Naive B cell (primary cell): Measurements from ENCODE around the gene PCDH12. TPM values are rescaled to one million over a fixed set of nuclear protein-coding genes. Genes with fewer than 3 reads are reported as not detected.

Experiments
- ATAC-seq, 2 donors: fragments of 150-1000 bp; cut with Tn5 transposase; 2 replicates each; pipeline ENCODE4 v1.10.0; 2021; ENCODE audit warnings: low read depth in 2 of 2, mild to moderate bottlenecking in 2 of 2, moderate library complexity in 2 of 2
- DNase-seq: peaks from one replicate; pipeline ENCODE4 v3.0.0; 2022
- H3K27ac Mint-ChIP-seq, 6 donors: one replicate each; pipeline ENCODE4 v1.8.0; 2020 to 2022; ENCODE audit warnings: mild to moderate bottlenecking in 6 of 6, mixed read lengths in 6 of 6, moderate library complexity in 5 of 6, inconsistent platforms in 2 of 6
- H3K27me3 Mint-ChIP-seq, 3 donors: one replicate each; pipeline ENCODE4 v1.8.0; 2021 to 2022; ENCODE audit warnings: mixed read lengths in 3 of 3, mild to moderate bottlenecking in 1 of 3
- H3K36me3 Mint-ChIP-seq, 2 donors: one replicate each; pipeline ENCODE4 v1.8.0; 2020 to 2022; ENCODE audit warnings: mixed read lengths in 2 of 2, inconsistent platforms in 1 of 2, mild to moderate bottlenecking in 1 of 2
- H3K4me1 Mint-ChIP-seq, 3 donors: one replicate each; pipeline ENCODE4 v1.8.0; 2020 to 2022; ENCODE audit warnings: mixed read lengths in 3 of 3, inconsistent platforms in 1 of 3, mild to moderate bottlenecking in 1 of 3, moderate library complexity in 1 of 3
- H3K4me3 Mint-ChIP-seq, 8 donors: one replicate each; pipeline ENCODE4 v1.8.0; 2020 to 2022; ENCODE audit warnings: mild to moderate bottlenecking in 8 of 8, mixed read lengths in 8 of 8, moderate library complexity in 8 of 8, inconsistent platforms in 2 of 8
- H3K9me3 Mint-ChIP-seq, 7 donors: one replicate each; pipeline ENCODE4 v1.8.0; 2020 to 2022; ENCODE audit warnings: mixed read lengths in 7 of 7, mild to moderate bottlenecking in 5 of 7, inconsistent platforms in 2 of 7, moderate library complexity in 1 of 7
- polyA plus RNA-seq, 6 donors: library from polyadenylated mRNA; unstranded; fragments of 300-500 nt; fragmentation: Illumina TruSeq; gene quantifications; one replicate each; pipeline ENCODE4 v1.2.3, GENCODE V29; 2021; ENCODE audit warnings: low read depth in 6 of 6

Gene PCDH12
- polyA plus RNA-seq, 6 donors from 2014 or later, result 0.09 to 0.29 (median 0.20) TPM; not detected in 1

GRCh38 chr5:141982626-141983025 lies 24.6 kb upstream of the PCDH12 start:
- no peaks in the 10 kb centered on the region for H3K9me3 Mint-ChIP-seq
- no peak for ATAC-seq
- H3K27ac Mint-ChIP-seq, result no peak overlapping the region
- no peak overlapping the region for H3K4me3 Mint-ChIP-seq
- H3K4me1 Mint-ChIP-seq, result no peaks in the 10 kb centered on the region
- H3K36me3 Mint-ChIP-seq, result peaks cover 27 to 33% of the 10 kb centered on the region in 2 donors
- no peaks in the 10 kb centered on the region for H3K27me3 Mint-ChIP-seq
- no peak for DNase-seq

- Mint-ChIP-seq H3K27ac (no peak overlapping the region), H3K9me3 (no peaks in the 10 kb centered on the region), H3K4me3 (peak overlapping the region in 1 of 8 donors; percentile 22), H3K4me1 (no peaks in the 10 kb centered on the region), H3K27me3 (no peaks in the 10 kb centered on the region), H3K36me3 (peaks cover 8 to 38% of the 10 kb centered on the region in 2 donors)
- ATAC-seq, result no peak
- no peak for DNase-seq
Measured at GRCh38 chr5:141978389-141978788, 20.4 kb upstream of the PCDH12 start.

GRCh38 chr5:141976176-141976575 lies 18.2 kb upstream of the PCDH12 start:
- H3K27me3 Mint-ChIP-seq, result no peaks in the 10 kb centered on the region
- H3K4me3 Mint-ChIP-seq, result no peak overlapping the region
- no peak for ATAC-seq
- peaks cover 0 to 6% (median 4%) of the 10 kb centered on the region in 3 donors for H3K4me1 Mint-ChIP-seq
- peaks cover 8 to 31% of the 10 kb centered on the region in 2 donors for H3K36me3 Mint-ChIP-seq
- no peaks in the 10 kb centered on the region for H3K9me3 Mint-ChIP-seq
- no peak overlapping the region for H3K27ac Mint-ChIP-seq
- DNase-seq, result no peak

GRCh38 chr5:141973871-141974595 lies 16.0 kb upstream of the PCDH12 start:
- ATAC-seq, result no peak
- Mint-ChIP-seq H3K9me3 (no peaks in the 10 kb centered on the region), H3K27me3 (no peaks in the 10 kb centered on the region), H3K4me3 (no peak overlapping the region), H3K4me1 (peaks cover 17 to 23% (median 20%) of the 10 kb centered on the region in 3 donors), H3K27ac (no peak overlapping the region), H3K36me3 (peaks cover 0 to 21% of the 10 kb centered on the region in 2 donors)
- no peak for DNase-seq

- no peaks in the 10 kb centered on the region for H3K9me3 Mint-ChIP-seq
- peak overlapping the region; percentile 91 to 99 (median 97) for H3K27ac Mint-ChIP-seq
- ATAC-seq (peak in 1 of 2 donors; percentile 31), DNase-seq (peak; percentile 25)
- H3K27me3 Mint-ChIP-seq, result no peaks in the 10 kb centered on the region
- H3K4me1 Mint-ChIP-seq, result peaks cover 28 to 44% (median 31%) of the 10 kb centered on the region in 3 donors
- peak overlapping the region; percentile 89 to 99 (median 96) for H3K4me3 Mint-ChIP-seq
- peaks cover 0 to 15% of the 10 kb centered on the region in 2 donors for H3K36me3 Mint-ChIP-seq
Measured at GRCh38 chr5:141969783-141970771, 12.1 kb upstream of the PCDH12 start.

GRCh38 chr5:141968914-141969608 lies 11.1 kb upstream of the PCDH12 start, which contains the start of gene RNF14:
RNF14 (plus strand) TSS chr5:141969105; CDS start chr5:141973589, 4,484 bp downstream.
- Mint-ChIP-seq H3K36me3 (peaks cover 0 to 7% of the 10 kb centered on the region in 2 donors), H3K4me1 (peaks cover 28 to 44% (median 31%) of the 10 kb centered on the region in 3 donors), H3K27me3 (no peaks in the 10 kb centered on the region), H3K27ac (peak within 1 kb of the TSS; percentile 91 to 99 (median 97)), H3K9me3 (no peaks in the 10 kb centered on the region), H3K4me3 (peak within 1 kb of the TSS; percentile 89 to 99 (median 96))
- DNase-seq (peak; percentile 95), ATAC-seq (peak; percentile 91 to 94)

- H3K27me3 Mint-ChIP-seq, result no peaks in the 10 kb centered on the region
- peak overlapping the region in 2 of 8 donors; percentile 63 to 89 for H3K4me3 Mint-ChIP-seq
- no peaks in the 10 kb centered on the region for H3K36me3 Mint-ChIP-seq
- no peaks in the 10 kb centered on the region for H3K9me3 Mint-ChIP-seq
- H3K4me1 Mint-ChIP-seq, result peaks cover 28 to 44% (median 31%) of the 10 kb centered on the region in 3 donors
- ATAC-seq (no peak), DNase-seq (no peak)
- peak overlapping the region in 2 of 6 donors; percentile 21 to 23 for H3K27ac Mint-ChIP-seq
Measured at GRCh38 chr5:141966963-141967333, 8.9 kb upstream of the PCDH12 start.

GRCh38 chr5:141966275-141966962 lies 8.4 kb upstream of the PCDH12 start:
- DNase-seq, result no peak
- H3K9me3 Mint-ChIP-seq, result no peaks in the 10 kb centered on the region
- no peaks in the 10 kb centered on the region for H3K36me3 Mint-ChIP-seq
- peak overlapping the region in 2 of 6 donors; percentile 23 to 80 for H3K27ac Mint-ChIP-seq
- ATAC-seq, result no peak
- H3K4me1 Mint-ChIP-seq, result peaks cover 28 to 42% (median 29%) of the 10 kb centered on the region in 3 donors
- H3K4me3 Mint-ChIP-seq, result no peak overlapping the region
- no peaks in the 10 kb centered on the region for H3K27me3 Mint-ChIP-seq

- Mint-ChIP-seq H3K27ac (no peak overlapping the region), H3K4me3 (peak overlapping the region in 1 of 8 donors; percentile 47), H3K9me3 (no peaks in the 10 kb centered on the region), H3K36me3 (no peaks in the 10 kb centered on the region), H3K4me1 (peaks cover 33 to 46% (median 34%) of the 10 kb centered on the region in 3 donors), H3K27me3 (peaks cover 0 to 1% (median 0%) of the 10 kb centered on the region in 3 donors)
- ATAC-seq, result no peak
- no peak for DNase-seq
Measured at GRCh38 chr5:141965071-141965470, 7.1 kb upstream of the PCDH12 start.

- H3K4me1 Mint-ChIP-seq, result peaks cover 26 to 36% (median 27%) of the 10 kb centered on the region in 3 donors
Measured at GRCh38 chr5:141963701-141964100, 5.7 kb upstream of the PCDH12 start.

GRCh38 chr5:141961466-141961865 lies 3.5 kb upstream of the PCDH12 start:
- Mint-ChIP-seq H3K4me1 (peaks cover 21 to 28% (median 27%) of the 10 kb centered on the region in 3 donors), H3K4me3 (peak overlapping the region in 3 of 8 donors; percentile 22 to 71 (median 38)), H3K9me3 (no peaks in the 10 kb centered on the region), H3K27me3 (peaks cover 0 to 25% (median 17%) of the 10 kb centered on the region in 3 donors), H3K27ac (no peak overlapping the region), H3K36me3 (no peaks in the 10 kb centered on the region)
- ATAC-seq (no peak), DNase-seq (no peak)

More at GRCh38 chr5:141963701-141964100, 5.7 kb upstream of the PCDH12 start:
- Mint-ChIP-seq H3K9me3 (no peaks in the 10 kb centered on the region), H3K4me3 (no peak overlapping the region), H3K27ac (no peak overlapping the region), H3K36me3 (no peaks in the 10 kb centered on the region), H3K27me3 (peaks cover 0 to 15% (median 13%) of the 10 kb centered on the region in 3 donors)
- DNase-seq (no peak), ATAC-seq (no peak)
